Left renal cortex interstitium (tissue), 4 donors: ENCODE results near the gene OCEL1. TPM values are rescaled to one million over a fixed set of nuclear protein-coding genes. Genes with fewer than 3 reads are reported as not detected.
A peak's percentile ranks its signal among the peaks of the same experiment; 100 is the strongest.

Source experiments
- DNase-seq, 4 donors: peaks; one replicate each; pipeline ENCODE4 v3.0.0-alpha.2; 2013; ENCODE audit warnings: low read depth in 4 of 4, low spot score in 2 of 4, missing footprints in 1 of 4
- polyA plus RNA-seq, 4 donors: library from polyadenylated mRNA; unstranded; fragments of 120-200 nt; gene quantifications; one replicate each; pipeline ENCODE4 v1.2.1, GENCODE V29; 2013; ENCODE audit not compliant: insufficient read length in 4 of 4

Gene OCEL1
- polyA plus RNA-seq, 4 donors = 18.6 to 25.7 (median 23.2) TPM

DNA sequence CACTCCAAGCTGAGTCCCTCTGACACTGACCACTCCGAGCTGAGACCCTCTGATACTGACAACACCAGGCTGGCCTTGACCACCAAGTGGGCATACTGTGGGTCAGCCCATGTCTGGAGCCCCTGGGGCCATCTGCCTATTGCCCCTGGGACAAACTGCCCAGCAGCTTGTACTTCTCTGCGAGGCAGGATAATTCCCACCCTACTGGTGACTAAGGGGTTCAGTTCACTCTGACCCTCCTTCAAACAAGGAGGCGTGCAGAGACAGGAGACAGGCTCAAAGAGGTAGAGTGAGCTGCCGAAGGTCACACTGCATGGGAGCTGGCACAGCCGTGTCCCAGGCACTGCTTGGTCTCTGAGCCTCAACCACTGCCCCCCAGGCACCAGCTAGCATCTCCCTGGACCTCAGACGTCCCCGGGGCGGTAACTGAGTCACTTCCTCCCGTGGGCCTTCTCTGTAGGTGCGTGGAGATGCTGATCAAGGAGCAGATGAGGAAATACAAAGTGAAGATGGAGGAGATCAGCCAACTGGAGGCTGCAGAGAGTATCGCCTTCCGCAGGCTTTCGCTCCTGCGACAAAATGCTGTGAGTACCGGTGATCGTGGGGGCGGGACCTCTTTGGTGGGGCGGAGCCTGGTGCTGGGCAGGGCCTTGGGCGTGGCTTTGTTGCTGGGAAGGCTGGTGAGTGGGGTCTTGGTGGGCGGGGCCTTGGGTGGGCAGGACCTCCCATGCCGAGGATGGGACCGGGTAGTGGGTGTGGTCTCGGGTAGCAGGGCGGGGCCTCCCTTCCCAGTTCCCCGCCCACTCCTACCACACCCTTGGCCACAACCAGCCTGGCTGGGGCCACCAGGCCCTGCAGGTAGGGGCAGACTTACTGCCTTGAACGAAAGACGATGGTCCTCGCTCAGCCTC, 16.6 kb upstream of the OCEL1 start:
- no peak for DNase-seq

DNA sequence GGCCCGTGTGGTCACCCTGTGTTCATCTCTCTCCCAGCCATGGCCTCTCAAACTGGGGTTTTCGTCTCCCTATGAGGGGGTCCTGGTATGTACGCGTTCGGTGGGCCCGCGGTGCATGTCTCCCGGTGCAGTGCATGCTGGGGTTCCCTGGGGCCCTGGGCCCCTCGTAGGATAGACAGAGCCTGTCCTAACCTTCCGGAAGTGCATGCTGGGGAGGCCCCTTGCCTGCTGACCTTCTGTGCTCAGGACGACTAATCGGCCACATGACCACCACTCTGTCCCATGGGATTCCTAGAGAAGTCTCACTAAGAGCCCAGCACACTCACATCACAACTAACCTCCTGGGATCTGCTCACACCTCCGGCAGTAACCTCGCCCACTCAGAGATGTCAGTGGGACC, 15.7 kb upstream of the OCEL1 start:
- DNase-seq = no peak

DNA sequence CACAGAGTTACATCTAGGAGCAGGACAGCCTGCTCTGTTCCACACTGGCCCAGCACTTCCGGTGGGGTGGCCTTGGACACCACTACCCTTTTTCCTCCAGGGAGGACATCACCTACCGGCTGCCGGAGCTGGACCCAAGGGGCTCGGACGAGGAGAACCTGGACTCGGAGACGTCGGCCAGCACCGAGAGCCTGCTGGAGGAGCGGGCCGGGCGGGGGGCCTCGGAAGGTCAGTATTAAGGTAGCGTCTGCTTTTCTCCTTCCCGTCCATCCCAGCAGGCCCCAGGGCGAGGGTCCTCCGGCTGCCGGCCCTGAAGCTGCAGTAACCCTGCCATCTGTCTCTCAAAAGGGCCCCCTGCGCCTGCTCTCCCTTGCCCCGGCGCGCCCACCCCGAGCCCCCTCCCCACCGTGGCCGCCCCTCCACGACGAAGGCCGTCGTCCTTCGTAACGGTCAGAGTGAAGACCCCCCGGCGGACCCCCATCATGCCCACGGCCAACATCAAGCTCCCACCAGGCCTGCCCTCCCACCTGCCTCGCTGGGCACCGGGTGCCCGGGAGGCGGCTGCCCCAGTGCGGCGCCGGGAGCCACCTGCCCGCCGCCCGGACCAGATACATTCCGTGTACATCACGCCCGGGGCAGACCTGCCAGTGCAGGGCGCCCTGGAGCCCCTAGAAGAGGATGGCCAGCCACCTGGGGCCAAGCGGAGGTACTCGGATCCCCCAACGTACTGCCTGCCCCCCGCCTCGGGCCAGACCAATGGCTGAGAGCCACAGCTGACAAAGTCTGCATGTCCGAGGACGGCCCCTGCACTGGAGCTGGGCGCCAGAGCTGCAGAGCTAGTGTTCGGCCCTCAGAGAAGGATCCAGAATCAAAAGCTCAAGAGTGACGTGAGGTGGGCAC, 14.2 kb upstream of the OCEL1 start:
- DNase-seq = no peak

DNA sequence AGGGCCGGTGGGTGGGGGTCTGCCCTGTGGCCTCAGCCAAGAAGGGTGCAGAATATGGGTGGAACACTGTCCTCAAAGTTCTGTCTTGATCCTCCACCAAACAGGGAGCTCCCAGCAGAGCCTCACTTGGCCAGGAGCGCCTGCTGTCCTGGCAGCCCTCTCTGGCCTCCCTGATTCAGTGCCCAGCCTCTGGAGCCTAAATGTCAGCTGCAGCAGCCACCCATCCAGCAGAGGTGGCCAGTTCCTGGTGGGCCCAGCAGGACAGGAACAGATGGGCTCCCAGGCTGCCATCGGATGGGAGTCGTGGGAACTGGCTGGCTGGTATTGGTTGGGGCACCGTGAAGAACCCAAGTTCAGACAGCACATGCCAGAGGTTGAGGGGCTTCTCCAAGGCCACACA, 12.7 kb upstream of the OCEL1 start:
- DNase-seq = no peak

DNA sequence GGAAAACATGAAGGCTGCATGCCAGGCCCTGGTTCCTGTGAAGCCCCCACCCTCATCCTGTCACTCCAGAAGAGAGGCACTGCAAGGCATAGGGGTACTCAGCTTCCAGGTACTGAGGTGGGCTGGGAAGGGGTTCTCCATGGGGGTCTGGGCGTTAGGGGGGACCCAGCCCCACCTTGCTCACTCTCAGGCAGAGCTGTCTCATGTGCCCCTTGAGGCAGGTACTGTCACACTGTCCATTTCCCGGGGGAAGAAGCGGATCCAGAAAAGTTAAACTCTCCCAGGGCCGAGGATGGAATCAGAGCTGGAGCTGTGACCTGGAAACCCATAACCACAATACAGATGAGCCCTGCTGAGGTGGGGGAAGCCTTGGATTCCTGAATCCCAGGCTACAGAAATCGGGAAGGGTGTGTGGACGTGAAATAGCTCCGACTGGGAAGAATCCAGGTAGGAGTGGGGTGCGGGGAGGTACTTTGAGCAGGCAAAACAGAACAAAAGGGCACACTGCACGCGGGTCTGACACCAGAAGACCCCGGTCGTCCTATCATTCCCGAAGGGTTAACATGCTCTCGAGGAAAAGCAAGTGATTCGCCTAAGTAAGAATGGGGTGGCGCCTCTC, 11.4 kb upstream of the OCEL1 start:
- DNase-seq = no peak

DNA sequence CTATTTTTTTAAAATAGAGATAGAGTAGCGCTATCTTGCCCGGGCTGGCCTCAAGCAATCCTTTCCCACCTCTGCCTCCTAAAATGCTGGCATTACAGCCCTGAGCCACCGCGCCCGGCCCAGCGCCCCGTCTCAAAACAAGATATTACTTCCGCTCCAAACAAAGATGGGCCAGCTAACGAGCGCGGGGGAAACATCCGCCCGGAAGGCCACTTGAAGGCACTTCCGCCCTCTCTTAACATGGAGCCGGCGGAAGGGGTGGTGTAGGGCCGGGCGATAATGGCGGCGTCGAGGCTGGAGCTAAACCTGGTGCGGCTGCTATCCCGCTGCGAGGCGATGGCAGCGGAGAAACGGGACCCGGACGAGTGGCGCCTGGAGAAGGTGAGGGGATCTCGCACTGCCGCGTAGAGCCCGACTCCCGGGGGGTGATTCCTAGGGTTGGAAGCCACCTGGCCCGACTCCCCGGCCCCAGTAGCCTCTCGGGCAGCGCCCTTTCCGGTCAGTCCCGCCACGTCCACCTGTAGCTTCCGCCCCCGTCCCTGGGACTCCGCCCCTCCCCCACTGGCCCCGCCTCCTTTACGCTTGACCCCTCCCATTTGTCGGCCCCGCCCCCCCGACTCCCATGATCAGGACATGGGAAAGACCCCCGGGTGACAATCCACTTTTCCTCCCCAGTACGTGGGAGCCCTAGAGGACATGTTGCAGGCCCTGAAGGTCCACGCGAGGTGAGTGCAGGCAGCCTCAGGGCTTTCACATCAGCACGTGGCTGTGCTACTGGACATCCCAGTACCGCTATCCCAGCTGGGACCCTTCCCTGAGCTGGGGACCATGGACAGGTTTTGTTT, 10.7 kb upstream of the OCEL1 start, which contains the start of gene USE1:
TSS of gene USE1 (plus strand) at position 231 of the 845 bp plus-strand sequence. CDS start at position 280, 49 bp downstream.
- DNase-seq = peak; percentile 78 to 92 (median 86)

DNA sequence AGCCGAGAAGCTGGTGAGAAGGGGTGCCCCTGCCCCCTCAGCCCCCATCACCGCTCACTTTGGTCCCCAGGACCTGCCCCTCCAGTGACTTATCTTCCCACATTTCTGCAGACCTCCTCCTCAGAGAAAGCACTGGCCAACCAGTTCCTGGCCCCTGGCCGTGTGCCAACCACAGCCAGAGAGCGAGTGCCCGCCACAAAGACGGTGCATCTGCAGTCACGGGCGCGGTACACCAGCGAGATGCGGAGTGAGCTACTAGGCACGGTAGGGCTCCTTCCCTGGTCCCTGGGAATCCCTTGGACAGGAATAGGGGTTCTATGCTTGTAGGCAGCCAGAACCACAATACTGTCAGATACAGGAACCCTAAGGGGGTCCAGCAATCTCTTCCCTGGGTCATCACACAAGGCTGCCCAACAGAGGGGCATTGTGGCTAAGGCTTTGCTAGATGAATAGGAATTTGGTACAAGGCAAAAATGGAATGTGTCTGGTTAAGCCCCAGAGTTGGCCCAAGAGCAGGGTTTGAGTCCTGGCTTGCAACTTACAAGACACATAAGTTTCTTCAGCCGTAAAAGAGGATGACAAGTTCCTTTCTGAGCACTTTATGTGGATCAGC, 9.9 kb upstream of the OCEL1 start:
- no peak for DNase-seq

DNA sequence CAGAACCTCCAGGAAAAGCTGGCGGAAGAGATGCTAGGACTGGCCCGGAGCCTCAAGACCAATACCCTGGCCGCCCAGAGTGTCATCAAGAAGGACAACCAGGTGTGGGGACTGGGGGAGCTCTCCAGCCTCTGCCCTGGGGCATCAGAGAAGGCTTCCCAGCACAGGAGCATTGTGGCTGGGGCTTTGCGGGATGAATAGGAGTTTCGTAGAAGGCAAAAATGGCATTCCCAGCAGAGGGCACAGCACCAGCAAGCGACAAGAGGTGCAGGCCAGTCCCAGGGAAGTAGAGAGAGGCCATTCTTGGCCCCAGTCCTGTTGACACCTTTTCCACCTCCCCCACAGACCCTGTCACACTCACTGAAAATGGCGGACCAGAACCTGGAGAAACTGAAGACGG, 6.7 kb upstream of the OCEL1 start:
- DNase-seq = no peak

DNA sequence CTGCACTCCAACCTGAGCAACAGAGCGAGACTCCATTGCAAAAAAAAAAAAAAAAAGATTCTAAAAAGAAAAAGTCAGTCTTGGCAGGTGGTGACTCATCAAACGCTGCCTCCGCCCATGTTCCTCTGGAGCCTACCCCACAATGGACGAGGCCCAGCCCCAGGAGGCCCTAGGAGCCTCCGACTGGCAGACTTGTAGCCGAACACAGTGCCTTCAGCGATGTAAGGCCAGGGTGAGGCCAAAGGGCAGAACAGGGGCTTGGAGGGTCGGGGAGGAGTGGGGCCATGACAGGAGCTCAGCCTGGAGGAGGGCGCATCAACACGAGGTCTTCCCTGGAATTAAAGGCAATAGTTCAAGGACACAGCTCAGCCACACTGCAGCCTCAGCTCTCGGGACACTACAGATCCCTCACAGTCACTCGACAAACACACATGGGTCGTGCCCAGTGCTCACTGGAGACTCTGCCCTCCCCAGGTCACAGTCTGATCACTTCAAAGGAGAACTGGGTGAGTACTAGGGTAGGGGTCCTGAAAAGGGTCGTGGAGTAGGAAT, 5.7 kb upstream of the OCEL1 start:
- DNase-seq = no peak

DNA sequence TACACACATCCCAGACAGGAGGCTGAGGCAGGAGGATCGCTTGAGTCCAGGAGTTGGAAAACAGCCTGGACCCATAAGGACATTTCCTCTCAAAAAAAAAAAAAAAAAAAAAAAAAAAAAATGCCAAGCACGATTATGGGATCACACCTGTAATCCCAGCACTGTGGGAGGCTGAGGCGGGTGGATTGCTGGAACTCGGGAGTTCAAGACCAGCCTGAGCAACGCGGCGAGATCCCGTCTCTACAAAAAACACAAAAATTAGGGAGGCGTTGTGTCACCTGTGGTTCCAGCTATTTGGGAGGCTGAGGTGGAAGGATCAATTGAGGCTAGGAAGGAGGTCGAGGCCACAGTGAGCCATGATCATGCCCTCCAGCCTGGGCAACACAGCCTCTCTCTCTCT, 973 bp upstream of the OCEL1 start:
- no peak for DNase-seq

DNA sequence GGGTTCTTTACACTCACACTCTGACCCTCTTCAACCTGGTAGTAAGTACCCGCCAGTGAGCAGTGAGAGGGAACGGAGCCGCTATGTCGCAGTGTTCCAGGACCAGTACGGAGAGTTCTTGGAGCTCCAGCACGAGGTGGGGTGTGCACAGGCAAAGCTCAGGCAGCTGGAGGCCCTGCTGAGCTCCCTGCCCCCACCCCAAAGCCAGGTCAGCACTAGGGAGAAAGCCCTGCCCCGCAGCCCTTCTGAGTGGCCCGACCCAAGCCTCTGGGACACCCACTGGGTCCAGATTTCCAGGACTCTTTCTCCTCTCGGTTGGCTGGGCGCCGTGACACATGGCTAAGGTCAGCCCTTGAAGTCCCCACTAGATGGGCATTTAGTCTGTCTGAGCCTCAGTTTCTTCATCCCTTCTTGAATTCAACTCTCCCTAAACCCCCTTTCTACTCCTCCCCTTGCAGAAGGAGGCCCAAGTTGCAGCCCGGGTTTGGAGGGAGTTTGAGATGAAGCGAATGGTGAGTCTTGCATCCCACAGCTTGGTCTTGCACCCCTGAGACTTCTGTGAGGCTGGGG, 1.9 kb downstream of the OCEL1 start:
- DNase-seq = no peak

DNA sequence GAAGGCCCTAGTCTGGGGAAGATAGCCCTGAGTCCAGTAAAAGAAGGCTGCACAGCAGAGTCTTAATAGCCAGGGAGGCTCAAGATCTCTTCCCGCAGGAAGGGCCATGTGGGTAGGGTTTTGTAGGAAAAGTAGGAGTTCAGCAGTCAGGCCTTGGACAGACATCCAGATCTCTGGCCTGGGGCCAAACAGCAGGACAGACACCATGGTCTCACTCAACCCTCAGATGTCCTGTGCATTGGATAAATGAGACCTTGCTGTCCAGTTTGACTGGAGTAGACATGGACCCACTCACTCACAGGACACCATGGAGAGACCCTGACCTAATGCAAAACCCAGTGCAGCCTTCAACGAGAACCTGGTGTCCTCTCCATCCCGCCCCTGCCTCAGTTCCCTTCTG, 3.9 kb downstream of the OCEL1 start:
- DNase-seq = no peak

DNA sequence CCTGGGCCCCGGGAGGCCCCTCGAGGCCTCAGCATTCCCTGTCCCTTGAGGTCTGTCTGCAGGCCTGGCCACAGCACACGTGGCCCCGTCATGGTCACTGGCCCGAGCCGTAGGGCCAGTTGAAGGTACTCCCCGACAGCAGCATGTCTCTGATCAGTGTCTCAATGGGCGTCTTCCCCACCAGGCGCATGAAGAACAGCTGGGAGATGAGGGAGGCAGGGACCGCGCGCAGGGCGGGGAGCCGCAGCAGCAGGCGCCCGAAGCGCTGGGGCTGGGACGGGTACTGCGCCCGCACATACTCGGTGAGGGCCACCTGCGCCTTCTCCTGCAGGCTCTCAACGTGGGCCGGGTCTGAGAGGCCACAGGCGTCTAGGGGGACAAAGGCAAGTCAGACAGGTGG, 6.2 kb downstream of the OCEL1 start:
- DNase-seq = no peak

DNA sequence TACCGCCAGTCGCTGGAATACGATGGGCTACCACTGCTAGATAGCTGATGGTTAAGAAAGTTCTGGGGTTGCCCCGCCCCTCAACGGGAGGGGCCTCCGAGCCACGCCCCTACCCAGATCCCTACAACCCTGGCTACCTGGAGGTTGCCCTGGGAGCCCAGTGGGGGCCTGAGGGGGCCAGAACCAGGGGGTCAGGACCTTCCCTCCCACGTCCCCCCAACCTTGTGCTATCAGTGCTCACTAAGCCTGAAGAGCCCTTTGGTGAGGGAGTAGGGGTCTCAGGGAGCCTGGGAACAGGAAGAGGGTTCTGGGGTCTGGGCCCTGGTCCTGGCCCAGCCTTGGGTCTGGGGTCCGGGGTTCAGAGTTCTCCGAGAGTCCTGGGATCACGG, 8.9 kb downstream of the OCEL1 start:
- no peak for DNase-seq

DNA sequence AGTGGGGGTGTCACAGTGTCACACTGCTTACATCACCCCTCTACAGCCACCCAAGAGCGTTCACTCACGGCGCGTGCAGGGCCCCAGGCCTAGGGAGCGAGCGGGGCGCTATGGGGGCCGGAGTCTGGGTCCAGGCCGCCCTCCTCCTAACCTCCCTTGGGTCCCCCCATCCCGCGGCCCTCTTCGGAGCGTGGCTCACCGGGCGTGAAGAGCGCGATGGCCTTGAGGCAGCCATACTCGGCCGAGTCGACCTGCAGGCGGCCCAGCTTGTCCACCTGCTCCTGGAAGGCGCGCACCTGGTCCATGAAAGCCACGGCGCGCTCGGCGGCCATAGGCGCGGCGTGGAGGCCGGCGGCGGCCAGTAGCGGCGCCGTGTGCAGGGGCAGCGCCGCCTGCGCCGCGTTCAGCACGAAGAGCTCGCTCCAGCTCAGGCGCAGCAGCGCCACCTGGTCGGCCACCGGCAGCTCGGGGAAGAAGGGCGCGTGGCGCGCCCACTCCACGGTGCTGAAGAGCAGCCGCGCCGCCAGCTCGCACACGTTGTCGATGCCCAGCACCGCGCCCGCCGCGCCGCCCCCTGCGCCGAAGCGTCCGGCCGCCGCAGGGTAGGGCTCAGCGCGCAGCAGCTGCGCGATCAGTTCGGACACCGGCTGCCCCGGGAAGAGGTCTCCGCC, 9.4 kb downstream of the OCEL1 start:
- DNase-seq = peak in 1 of 4 donors; percentile 57

DNA sequence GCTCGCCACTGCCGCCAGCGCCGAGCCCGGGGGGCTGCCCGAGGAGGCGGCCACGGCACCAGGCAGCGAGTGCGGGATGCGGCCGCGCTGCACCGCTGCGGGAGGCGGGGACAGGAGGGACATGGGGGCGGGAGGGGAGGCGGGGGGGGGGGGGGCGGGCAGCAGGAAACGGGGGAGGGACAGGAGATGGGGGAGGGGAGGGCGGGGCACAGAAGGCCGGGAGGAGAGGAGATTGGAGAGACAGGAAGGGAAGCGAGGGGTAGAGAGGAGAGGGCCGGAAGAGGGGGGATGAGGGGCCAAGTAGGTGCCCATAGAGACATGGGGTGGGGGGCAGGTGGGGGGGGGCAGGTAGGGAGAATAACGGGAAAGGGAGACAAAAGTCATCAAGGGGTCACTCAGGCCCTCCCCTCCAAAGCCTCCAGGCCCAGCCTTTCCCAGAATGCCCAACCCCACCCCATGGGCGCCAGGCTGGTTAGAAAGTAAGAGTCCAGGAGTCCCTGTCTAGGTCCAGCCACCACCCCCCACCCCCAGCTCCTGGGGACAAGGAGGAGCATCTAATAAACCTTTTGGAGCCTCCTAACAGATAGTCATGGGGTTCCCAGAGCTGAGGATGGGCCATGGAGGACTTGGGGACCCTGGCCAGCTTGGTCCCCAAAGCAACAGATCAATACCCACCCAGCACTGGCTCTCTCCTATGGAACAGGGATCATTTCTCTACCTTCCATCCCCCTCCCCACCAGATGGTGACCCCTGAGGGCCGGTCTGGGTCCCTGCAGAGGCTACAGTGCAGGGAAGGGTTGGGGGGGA, 10.1 kb downstream of the OCEL1 start:
- DNase-seq = no peak

DNA sequence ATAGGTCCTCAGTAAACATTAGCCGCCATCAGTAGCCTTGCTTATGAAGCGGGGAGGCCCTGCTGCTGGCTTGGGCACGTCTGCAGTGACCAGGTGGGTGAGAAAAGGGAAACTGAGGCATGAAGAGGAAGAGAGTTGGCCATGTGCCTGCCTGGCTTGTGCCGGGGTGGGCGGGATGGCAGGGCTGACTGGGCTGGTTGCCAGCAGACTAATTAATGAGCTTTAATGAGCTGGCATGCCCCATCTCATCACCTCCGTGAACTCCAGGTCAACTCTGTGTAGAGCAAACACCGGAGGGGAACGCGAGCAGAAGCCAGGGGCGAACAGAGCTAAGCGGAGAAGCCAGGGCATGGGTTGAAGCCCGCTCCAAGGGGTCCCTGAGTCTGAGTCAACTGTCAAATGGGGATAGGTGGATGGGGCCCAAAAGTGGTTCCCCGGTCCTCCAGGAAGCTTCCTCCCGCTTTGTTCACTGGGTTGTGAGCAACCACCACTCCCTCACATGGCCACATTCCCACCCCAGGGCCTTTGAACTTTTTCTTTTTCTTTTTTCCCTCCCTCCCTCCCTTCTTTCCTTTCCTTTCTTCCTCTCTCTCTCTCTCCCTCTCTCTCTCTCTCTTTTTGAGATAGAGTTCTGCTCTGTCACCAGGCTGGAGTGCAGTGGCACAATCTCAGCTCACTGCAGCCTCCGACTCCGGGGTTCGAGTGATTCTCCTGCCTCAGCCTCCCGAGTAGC, 11.0 kb downstream of the OCEL1 start:
- DNase-seq = no peak
